Skin epidermis (tissue), 12 donors: ENCODE results near the gene HSBP1L1.

ENCODE experiments used
- H3K27ac ChIP-seq, 21 experiments: fragments of 200-600 bp; sonication (generic) in 11 of 21; one replicate each; pipeline ENCODE4 v1.5.0; 2020; ENCODE audit warnings: mild to moderate bottlenecking in 3 of 21, inconsistent platforms in 2 of 21, moderate library complexity in 2 of 21
- H3K4me3 ChIP-seq, 7 experiments: fragments of 200-600 bp; sonication (generic) in 2 of 7; one replicate each; pipeline ENCODE4 v1.5.0; 2020; ENCODE audit warnings: inconsistent platforms in 2 of 7, mild to moderate bottlenecking in 2 of 7, moderate library complexity in 1 of 7

The HSBP1L1 gene

GRCh38 chr18:79964330-79965118 lies at the start of gene HSBP1L1:
Gene HSBP1L1, plus strand, starts transcription at chr18:79964643. Its CDS starts 93 bp downstream, at chr18:79964736.
- peak within 1 kb of the TSS; percentile 57 to 96 (median 88) for H3K27ac ChIP-seq
- peak within 1 kb of the TSS; percentile 41 to 70 (median 55) for H3K4me3 ChIP-seq

GRCh38 chr18:79915161-79916127 lies 49.0 kb upstream of the HSBP1L1 start:
- Histone ChIP-seq H3K27ac (no peak overlapping the region), H3K4me3 (no peak overlapping the region)

- no peak overlapping the region for H3K4me3 ChIP-seq
- no peak overlapping the region for H3K27ac ChIP-seq
Measured at GRCh38 chr18:79916128-79916494, 48.3 kb upstream of the HSBP1L1 start.

GRCh38 chr18:79916546-79917168 lies 47.8 kb upstream of the HSBP1L1 start:
- Histone ChIP-seq H3K27ac (no peak overlapping the region), H3K4me3 (no peak overlapping the region)

GRCh38 chr18:79917169-79917852 lies 47.1 kb upstream of the HSBP1L1 start:
- H3K4me3 ChIP-seq: no peak overlapping the region
- no peak overlapping the region for H3K27ac ChIP-seq

DNA sequence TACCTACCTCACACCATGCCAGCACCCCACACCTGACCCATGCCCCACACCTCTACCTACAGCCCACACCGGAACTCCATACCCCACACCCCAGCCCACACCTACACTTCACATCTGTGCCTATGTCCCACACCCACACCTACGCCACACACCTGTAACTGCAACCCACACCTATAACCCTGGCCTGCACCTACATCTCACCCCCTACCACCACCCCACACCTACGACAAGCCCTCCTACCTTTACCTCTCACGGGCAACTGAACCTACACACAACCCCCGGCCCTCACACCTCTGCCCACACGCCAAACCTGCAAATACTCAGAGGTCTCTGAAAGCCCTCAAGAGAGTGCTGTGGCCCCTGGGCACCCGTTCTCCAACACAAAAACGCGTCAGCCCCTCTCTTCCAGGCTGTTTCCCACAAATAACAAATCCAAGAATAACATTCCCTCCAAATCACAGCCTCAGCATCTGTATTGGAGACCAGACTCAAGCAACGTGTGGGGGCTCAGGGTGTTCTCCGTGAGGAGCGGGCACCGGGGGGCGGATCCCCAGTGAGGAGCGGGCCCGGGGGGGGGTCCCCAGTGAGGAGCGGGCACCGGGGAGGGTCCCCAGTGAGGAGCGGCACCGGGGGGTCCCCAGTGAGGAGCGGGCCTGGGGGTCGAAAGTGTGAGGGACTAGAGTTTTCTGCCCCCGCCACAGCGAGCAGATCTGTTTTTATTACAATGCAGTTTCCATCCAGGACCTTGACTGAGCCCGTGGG lies 46.4 kb upstream of the HSBP1L1 start:
- no peak overlapping the region for H3K27ac ChIP-seq
- no peak overlapping the region for H3K4me3 ChIP-seq

DNA sequence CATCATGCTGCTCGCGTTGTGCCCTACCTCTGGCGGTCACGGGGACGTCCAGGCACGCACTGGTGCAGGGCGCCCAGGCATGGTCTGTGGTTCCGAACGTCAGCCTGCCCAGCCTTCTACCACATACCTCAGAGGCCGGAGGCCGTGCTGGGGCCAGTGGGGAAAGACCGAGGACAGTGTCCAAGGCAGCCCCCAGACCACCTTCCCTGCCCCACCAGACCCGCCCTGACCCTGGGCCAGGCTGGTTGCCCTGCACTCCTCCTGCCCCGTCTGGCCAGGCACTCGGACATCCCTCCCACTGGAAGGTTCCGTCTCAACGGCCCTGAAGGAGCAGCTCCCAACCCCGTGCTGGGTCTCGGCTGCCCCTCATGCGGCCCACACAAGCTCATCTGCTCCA lies 45.8 kb upstream of the HSBP1L1 start:
- no peak overlapping the region for H3K4me3 ChIP-seq
- no peak overlapping the region for H3K27ac ChIP-seq

DNA sequence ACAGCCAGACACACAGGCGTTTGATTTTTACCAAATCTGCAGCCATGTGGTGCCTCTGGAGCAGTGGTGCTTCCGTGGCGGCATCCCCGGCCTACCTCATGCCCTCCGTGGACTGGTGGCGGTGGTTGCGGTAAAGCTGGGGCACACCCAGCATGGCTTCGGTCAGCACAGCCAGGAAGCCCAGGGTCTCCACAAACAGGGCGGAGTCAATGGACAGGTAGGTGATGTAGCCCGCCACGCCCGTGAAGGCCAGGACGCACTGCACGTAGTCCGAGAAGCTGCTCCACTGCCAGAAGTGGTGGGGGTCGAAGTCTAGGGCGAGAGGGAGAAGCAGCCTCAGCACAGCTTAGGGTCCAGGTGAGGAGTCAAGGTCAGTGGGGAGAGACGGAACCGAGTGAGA lies 45.4 kb upstream of the HSBP1L1 start:
- H3K4me3 ChIP-seq: no peak overlapping the region
- H3K27ac ChIP-seq: no peak overlapping the region

DNA sequence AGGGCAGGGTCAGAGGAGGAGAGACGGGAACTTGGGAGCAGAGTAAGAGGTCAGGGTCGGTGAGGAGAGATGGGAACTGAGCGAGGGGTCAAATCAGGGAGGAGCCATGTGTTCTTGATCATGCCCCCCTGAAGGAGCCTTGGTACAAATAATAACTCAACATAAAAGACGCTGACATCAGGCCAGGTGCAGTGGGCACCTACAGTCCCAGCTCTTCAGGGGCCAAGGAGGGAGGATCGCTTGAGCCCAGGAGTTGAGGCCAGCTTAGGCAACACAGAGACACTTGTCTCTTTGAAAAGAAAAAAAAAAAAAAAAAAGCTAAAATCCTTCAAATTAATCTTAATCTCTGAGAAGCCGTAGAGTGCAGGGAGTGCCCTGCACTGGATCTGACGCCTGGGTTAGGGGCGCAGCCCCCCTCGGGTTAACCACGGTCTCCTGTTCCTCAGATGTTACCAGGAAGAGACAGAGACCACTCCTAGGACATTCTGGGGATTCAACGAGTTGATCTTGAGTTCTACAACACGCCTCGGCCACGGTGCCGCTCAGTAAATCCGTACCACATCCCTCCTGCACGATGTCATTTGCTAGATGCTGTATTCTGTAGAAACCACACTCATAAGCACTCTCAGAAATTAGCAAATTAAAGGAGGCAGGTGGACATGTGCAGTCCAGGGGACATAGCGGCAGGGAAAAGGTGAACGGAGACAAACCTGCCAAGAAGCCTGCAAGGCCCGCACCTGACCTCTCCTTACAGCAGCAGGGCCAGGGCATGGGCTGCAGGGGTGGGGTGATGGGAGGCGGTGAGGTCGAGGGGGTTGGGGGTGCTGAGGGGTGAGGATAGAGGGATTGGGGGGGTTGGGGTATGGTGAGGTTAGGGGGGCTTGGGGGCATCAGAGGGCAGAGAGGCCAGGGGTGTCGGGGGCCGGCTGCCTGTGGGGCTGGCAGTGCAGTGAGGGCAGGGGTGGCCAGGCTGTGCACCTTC lies 42.2 kb upstream of the HSBP1L1 start:
- Histone ChIP-seq H3K4me3 (no peak overlapping the region), H3K27ac (no peak overlapping the region)

- H3K4me3 ChIP-seq: no peak overlapping the region
- H3K27ac ChIP-seq: no peak overlapping the region
Measured at GRCh38 chr18:79922971-79923411, 41.5 kb upstream of the HSBP1L1 start.

GRCh38 chr18:79923896-79924585 lies 40.4 kb upstream of the HSBP1L1 start:
- no peak overlapping the region for H3K27ac ChIP-seq
- H3K4me3 ChIP-seq: no peak overlapping the region

DNA sequence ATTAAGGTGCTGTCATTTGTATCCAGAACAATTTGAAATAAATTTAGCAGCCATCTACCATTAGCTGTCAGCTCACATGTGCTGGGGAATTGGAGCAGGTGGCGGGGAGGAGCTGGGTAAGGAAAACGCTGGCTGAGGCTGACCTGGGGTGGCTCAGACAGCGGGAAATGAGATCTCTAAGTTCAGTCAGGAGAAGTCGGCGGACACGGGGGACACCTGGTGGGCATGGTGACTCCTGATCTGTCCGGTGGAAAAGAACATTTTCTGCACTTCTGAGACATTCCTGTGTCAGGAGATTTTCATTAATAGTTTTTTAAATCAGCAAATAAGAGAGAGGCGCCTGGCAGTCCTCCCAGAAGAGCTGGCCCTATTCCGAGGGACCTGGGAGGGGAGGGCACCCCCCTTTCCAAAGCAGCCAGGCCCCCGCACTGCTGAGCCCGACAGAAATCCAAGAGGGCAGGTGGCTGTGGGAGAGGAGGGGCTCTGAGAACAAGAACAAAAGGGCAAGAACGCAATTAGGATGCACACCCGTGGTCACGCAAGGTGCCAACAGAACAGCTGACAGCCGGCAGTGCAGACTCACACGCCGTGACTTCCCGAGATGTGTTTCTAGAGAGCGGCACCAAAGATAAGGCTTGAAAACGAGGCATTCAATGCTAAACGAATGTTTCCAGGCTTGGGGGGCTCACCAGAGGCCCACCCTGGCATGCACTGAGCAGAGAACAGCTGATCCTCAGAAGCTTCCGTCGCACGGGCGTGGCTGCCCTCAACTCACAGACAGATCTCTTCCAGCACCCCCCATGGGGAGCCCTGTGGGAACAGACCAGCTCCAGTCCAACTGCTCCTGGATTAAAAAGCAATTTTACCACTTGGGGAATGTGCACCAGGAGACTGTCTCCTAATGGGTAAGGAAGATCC lies 39.4 kb upstream of the HSBP1L1 start:
- no peak overlapping the region for H3K27ac ChIP-seq
- H3K4me3 ChIP-seq: no peak overlapping the region

DNA sequence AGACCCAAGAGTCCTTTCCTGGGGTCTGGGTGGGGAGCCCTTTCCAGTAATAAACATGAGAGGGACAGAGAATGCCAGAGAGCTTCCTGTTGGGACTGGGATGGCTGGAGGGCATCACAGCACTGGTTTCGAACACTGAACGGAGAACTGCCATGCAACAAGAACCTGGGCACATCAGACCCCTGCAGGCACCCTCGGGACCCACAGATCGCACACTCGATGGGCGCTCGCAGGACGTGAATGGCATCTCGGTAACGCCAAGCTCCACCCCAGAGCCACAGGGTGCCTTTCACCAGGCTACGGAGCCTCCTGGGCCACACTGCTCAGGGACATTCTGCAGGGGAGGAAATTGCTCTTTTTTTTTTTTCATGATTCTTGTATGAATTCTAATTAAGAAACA lies 38.1 kb upstream of the HSBP1L1 start:
- H3K4me3 ChIP-seq: no peak overlapping the region
- H3K27ac ChIP-seq: no peak overlapping the region

DNA sequence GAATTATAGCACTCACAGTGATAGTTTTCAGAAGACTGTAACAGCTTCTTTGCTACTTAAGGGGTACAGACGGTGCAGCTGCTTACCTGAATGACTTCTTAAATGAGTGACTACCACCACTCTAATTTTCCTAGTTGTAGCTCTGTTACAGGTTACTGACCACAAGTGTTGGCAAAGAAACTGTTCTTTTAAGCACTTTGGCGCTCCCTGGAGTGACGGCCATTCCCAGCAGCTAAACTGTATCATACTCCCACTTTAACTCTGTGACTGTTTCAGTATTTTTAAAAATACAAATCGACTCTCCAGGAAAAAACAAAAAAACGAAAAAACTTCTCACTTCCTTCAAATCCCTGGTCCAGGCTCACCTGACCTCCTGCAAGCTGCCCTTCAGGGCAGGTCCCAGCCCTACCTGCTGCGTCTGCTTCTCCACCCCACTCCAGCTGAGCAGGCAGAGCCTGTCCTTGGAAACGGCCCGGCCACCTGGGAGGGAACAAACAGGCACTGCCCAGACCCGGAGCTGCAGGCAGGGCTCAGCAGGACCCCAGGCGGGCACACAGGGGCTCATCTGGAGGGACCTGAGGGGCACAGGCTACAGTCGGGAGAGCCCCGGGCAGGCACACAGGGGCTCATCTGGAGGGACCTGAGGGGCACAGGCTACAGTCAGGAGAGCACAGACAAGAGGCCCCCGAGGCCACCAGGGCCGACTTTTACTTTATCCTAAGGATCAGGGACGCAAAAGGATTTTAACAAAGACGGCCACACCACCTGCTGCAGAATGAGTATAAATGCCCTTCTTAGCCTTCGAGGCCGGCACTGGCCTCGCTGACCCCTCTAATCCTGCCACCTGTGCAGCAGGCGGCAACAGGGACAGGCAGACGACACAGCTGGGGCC lies 37.5 kb upstream of the HSBP1L1 start:
- H3K27ac ChIP-seq: no peak overlapping the region
- H3K4me3 ChIP-seq: no peak overlapping the region
